OCI-LY1 (cell line): ENCODE results near the gene PPM1N.

Source experiments
- CTCF ChIP-seq: fragments of 200-600 bp; sonication (generic), shearing (Covaris generic); IDR thresholded peaks from 2 replicates; pipeline ENCODE4 v1.5.1; 2017; ENCODE audit warnings: mild to moderate bottlenecking, antibody characterized with exemption, low read length, moderate library complexity, mixed read lengths
- EZH2 ChIP-seq: fragments of 200-600 bp; sonication (generic), shearing (Covaris generic); IDR thresholded peaks from 2 replicates; pipeline ENCODE4 v1.8.0; 2017; ENCODE audit warnings: borderline replicate concordance, mixed run types, mild to moderate bottlenecking, antibody characterized with exemption, low read length, moderate library complexity, mixed read lengths

- TF ChIP-seq CTCF (no peak), EZH2 (no peak)
Observed at GRCh38 chr19:45474606-45475521, 23.4 kb upstream of the PPM1N start.
